Measurements from ENCODE around the gene HGS. TPM values are rescaled to one million over a fixed set of nuclear protein-coding genes. Genes with fewer than 3 reads are reported as not detected.

Gene HGS
- total and polyA plus RNA-seq, 2 of the 13 experiments (the other 11 are each of a cell fraction or from before 2014, with no cell fraction given): 73.3 to 78.1 TPM

DNA sequence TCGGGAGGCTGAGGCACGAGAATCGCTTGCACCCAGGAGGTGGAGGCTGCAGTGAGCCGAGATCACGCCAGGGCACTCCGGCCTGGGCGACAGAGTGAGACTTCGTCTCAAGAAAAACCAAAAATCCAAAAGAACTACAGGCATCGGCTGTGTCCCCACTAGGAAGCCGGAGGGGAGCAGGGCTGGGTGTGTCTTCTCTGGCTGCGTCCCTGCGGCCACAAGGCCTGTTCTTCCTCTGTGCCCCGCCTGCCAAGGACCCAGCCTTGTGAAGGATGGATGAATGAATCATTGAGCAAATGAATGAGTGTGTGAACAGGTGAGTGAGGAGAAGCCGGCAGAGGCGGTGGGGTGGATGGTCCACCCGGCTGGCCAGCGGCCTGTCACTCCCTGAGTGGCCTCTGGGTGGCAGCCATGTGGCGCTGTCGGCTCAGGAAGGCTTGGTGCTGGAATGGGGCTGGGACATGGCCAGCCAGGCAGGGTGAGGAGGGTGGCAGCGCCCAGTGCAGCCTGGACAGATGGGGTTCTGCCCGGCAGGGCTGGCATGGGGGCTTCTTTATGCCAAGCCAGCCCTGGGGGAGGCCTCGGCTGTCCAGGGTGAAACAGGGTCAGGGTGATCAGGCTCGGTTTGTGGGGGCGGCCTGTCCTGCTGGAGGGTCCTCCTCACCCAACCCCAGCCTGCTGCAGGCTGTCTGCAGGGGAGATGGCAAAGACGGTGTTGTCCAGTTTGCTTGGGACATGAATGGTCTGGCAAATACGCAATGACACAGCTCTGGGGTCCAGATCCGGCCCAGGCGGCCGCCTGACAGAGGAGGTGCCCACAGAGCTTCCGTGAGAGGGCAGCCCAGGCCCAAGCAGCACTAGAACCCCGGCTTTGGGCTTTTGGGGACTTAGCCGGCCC, 49.9 kb downstream of the HGS start (continued):
- TF ChIP-seq FOXA3 (CRISPR knock-in tag; IDR thresholded peaks at IDR 0.05) (peak; percentile 40), SMC3 (IDR thresholded peaks at IDR 0.05; ENCODE audit: low read length) (peak; percentile 69; the same call in 1 of the 2 replicates), BORCS8-MEF2B (CRISPR knock-in tag; IDR thresholded peaks at IDR 0.05) (no peak), ZBTB1 (CRISPR knock-in tag; IDR thresholded peaks at IDR 0.05; ENCODE audit: borderline replicate concordance) (no peak), ZNF335 (CRISPR knock-in tag; IDR thresholded peaks at IDR 0.05) (0 out of 2 replicates have a peak, but pooled peaks have one; percentile 69), KMT2A (CRISPR knock-in tag; IDR thresholded peaks at IDR 0.05) (no peak), ZNF251 (CRISPR knock-in tag; IDR thresholded peaks at IDR 0.05) (0 out of 2 replicates have a peak, but pooled peaks have one; percentile 16), KDM5A (IDR thresholded peaks at IDR 0.05; ENCODE audit: borderline replicate concordance, low read length) (no peak), ZNF709 (CRISPR knock-in tag; IDR thresholded peaks at IDR 0.05) (no peak; the same call in 1 of the 2 replicates), SUZ12 (IDR thresholded peaks at IDR 0.05; ENCODE audit: low read depth, low read length) (peak; percentile 20; the same call in 1 of the 2 replicates), ZNF530 (CRISPR knock-in tag; IDR thresholded peaks at IDR 0.05; ENCODE audit: low read depth) (no peak), PAF1 (CRISPR knock-in tag; IDR thresholded peaks at IDR 0.05) (no peak), MIER3 (CRISPR knock-in tag; IDR thresholded peaks at IDR 0.05; ENCODE audit: borderline replicate concordance) (0 out of 2 replicates have a peak, but pooled peaks have one; percentile 37), RBM22 (optimal IDR thresholded peaks at IDR 0.05; ENCODE audit: low read length) (no peak), EED (CRISPR knock-in tag; IDR thresholded peaks at IDR 0.05) (0 out of 2 replicates have a peak, but pooled peaks have one; percentile 72), RAD21 (CRISPR knock-in tag; IDR thresholded peaks at IDR 0.05) (peak; percentile 98), JUN (CRISPR knock-in tag; IDR thresholded peaks at IDR 0.05) (no peak)
- TF ChIP-seq, protein P1, sequence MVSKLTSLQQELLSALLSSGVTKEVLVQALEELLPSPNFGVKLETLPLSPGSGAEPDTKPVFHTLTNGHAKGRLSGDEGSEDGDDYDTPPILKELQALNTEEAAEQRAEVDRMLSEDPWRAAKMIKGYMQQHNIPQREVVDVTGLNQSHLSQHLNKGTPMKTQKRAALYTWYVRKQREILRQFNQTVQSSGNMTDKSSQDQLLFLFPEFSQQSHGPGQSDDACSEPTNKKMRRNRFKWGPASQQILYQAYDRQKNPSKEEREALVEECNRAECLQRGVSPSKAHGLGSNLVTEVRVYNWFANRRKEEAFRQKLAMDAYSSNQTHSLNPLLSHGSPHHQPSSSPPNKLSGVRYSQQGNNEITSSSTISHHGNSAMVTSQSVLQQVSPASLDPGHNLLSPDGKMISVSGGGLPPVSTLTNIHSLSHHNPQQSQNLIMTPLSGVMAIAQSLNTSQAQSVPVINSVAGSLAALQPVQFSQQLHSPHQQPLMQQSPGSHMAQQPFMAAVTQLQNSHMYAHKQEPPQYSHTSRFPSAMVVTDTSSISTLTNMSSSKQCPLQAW (CRISPR knock-in tag; IDR thresholded peaks at IDR 0.05): peak; percentile 69; the same call in 1 of the 2 replicates
- TF ChIP-seq, protein P2, sequence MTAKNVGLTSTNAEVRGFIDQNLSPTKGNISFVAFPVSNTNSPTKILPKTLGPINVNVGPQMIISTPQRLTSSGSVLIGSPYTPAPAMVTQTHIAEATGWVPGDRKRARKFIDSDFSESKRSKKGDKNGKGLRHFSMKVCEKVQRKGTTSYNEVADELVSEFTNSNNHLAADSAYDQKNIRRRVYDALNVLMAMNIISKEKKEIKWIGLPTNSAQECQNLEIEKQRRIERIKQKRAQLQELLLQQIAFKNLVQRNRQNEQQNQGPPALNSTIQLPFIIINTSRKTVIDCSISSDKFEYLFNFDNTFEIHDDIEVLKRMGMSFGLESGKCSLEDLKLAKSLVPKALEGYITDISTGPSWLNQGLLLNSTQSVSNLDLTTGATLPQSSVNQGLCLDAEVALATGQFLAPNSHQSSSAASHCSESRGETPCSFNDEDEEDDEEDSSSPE (CRISPR knock-in tag; IDR thresholded peaks at IDR 0.05): no peak
- TF ChIP-seq, protein P3, sequence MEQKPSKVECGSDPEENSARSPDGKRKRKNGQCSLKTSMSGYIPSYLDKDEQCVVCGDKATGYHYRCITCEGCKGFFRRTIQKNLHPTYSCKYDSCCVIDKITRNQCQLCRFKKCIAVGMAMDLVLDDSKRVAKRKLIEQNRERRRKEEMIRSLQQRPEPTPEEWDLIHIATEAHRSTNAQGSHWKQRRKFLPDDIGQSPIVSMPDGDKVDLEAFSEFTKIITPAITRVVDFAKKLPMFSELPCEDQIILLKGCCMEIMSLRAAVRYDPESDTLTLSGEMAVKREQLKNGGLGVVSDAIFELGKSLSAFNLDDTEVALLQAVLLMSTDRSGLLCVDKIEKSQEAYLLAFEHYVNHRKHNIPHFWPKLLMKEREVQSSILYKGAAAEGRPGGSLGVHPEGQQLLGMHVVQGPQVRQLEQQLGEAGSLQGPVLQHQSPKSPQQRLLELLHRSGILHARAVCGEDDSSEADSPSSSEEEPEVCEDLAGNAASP (CRISPR knock-in tag; IDR thresholded peaks at IDR 0.05; ENCODE audit: borderline replicate concordance): peak; percentile 74; the same call in 1 of the 2 replicates
- TF ChIP-seq, protein P4, sequence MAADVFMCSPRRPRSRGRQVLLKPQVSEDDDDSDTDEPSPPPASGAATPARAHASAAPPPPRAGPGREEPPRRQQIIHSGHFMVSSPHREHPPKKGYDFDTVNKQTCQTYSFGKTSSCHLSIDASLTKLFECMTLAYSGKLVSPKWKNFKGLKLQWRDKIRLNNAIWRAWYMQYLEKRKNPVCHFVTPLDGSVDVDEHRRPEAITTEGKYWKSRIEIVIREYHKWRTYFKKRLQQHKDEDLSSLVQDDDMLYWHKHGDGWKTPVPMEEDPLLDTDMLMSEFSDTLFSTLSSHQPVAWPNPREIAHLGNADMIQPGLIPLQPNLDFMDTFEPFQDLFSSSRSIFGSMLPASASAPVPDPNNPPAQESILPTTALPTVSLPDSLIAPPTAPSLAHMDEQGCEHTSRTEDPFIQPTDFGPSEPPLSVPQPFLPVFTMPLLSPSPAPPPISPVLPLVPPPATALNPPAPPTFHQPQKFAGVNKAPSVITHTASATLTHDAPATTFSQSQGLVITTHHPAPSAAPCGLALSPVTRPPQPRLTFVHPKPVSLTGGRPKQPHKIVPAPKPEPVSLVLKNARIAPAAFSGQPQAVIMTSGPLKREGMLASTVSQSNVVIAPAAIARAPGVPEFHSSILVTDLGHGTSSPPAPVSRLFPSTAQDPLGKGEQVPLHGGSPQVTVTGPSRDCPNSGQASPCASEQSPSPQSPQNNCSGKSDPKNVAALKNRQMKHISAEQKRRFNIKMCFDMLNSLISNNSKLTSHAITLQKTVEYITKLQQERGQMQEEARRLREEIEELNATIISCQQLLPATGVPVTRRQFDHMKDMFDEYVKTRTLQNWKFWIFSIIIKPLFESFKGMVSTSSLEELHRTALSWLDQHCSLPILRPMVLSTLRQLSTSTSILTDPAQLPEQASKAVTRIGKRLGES (CRISPR knock-in tag; IDR thresholded peaks at IDR 0.05; ENCODE audit: borderline replicate concordance): no peak
